ENCODE measurements around the gene PTPN3.
"Not testable (repeated sequence)": the region's sequence is repeated elsewhere in the genome, so short reads cannot be mapped to it uniquely, and the experiment has no call there.

Gene PTPN3

DNA sequence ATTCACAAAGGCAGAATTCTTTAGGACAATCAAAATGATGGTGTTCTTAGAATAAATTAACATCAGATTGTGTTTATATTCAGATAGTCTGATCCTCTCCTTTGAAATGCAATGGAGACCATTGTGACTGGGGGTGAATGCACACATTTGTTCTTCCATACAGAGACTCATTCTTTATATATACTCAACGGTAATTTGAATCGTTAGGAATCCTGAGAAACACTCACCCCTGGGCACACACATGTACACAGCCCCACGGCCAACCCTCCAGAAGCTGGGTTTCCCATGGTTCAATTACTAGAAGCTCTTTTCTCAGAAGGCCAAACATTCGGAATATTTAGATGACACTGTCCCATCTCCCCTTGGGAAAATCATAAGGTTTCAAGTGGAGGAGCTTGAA lies 119.8 kb downstream of the PTPN3 start:
- DNase-seq = no peak
- in situ Hi-C loops (cut with MboI; ENCODE audit: low pct_unique_long_range_greater_than_20kb, low sequenced_read_pairs) = no loop called here

- DNase-seq = no peak
- in situ Hi-C loops (cut with MboI; ENCODE audit: low pct_unique_long_range_greater_than_20kb, low sequenced_read_pairs) = no loop called here
Observed at GRCh38 chr9:109372246-109372645, 125.9 kb downstream of the PTPN3 start.

GRCh38 chr9:109371374-109371773 lies 126.7 kb downstream of the PTPN3 start:
- no peak for DNase-seq
- in situ Hi-C loops (cut with MboI; ENCODE audit: low pct_unique_long_range_greater_than_20kb, low sequenced_read_pairs) = no loop called here

- in situ Hi-C loops (cut with MboI; ENCODE audit: low pct_unique_long_range_greater_than_20kb, low sequenced_read_pairs) = no loop called here
- DNase-seq = no peak
Observed at GRCh38 chr9:109369285-109369684, 128.8 kb downstream of the PTPN3 start.

- in situ Hi-C loops (cut with MboI; ENCODE audit: low pct_unique_long_range_greater_than_20kb, low sequenced_read_pairs) = no loop called here
- DNase-seq = no peak
Observed at GRCh38 chr9:109360771-109361170, 137.3 kb downstream of the PTPN3 start.

GRCh38 chr9:109358968-109359603 lies 139.0 kb downstream of the PTPN3 start:
- DNase-seq; in situ Hi-C loops (cut with MboI; ENCODE audit: low pct_unique_long_range_greater_than_20kb, low sequenced_read_pairs): not testable (repeated sequence)

DNA sequence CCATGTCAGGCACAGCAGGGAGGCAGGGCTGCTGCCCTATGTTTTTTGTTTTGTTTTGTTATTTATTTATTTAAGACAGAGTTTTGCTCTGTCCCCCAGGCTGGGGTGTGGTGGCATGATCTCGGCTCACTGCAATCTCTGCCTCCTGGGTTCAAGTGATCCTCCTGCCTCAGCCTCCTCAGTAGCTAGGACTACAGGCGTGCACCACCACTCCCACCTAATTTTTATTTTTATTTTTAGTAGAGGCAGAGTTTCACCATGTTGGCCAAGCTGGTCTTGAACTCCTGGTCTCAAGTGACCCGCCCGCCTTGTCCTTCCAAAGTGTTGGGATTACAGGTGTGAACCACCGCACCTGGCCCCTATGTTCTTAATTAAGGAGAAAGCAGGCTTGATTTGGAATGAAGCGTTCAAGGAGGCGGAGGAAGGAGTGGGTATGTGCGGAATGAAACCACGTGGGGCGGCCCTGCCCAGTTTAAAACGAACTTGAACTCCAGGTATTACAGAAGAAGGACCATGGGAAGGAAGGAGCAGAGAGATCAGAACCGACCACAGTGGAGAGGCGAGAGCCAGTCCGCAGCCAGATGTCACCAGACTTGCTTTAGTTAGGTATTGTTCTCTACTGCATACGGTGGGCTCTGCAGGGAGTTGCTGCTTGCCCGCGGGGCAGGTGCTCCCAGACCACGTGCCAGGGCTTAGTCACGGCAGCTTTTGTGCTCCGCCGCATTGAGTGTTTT lies 142.4 kb downstream of the PTPN3 start:
- in situ Hi-C loops (cut with MboI; ENCODE audit: low pct_unique_long_range_greater_than_20kb, low sequenced_read_pairs) = no loop called here
- DNase-seq = no peak

DNA sequence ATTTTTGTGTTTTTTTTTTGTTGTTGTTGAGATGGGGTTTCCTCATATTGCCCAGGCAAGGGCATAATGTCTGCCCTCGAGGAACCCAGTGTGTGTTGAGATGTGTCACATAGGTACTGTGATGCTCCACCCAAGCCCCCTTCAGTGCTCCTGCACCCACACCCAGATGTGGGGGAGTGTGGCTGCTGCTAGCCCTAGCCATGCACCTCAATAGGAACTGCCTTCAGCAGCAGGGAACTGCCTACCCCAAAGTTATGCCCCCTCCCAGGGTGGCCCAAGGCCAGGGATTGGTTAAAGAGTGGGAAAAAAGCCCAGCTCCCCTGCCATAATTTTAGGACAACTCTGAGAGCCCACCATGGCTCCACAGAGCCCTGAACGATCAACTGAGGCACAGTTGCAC lies 143.9 kb downstream of the PTPN3 start:
- in situ Hi-C loops (cut with MboI; ENCODE audit: low pct_unique_long_range_greater_than_20kb, low sequenced_read_pairs) = no loop called here

GRCh38 chr9:109351032-109351431 lies 147.1 kb downstream of the PTPN3 start:
- no peak for DNase-seq
- in situ Hi-C loops (cut with MboI; ENCODE audit: low pct_unique_long_range_greater_than_20kb, low sequenced_read_pairs) = no loop called here

More for the DNA sequence above, 143.9 kb downstream of the PTPN3 start:
- DNase-seq = no peak

DNA sequence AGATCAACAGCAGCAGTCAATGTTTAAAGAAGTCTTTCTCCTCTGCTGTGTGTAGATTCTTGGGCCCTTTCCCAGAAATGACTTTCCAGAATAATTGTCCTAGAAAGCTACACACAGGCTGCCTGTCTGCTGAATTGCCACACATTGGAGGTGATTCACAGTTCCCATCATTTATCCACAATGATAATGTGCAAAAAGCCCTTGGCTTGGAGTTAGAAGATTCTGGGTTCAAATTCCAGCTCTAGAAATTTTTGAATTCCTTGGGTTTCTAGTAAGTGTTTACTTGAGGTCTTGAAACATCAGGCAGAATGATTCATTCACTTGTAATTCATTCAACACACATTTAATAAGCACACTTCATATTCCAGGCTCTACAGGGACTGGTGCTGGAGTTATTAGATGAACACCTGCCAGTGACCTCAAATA lies 148.7 kb downstream of the PTPN3 start:
- in situ Hi-C loops (cut with MboI; ENCODE audit: low pct_unique_long_range_greater_than_20kb, low sequenced_read_pairs) = no loop called here
- DNase-seq = no peak

- in situ Hi-C loops (cut with MboI; ENCODE audit: low pct_unique_long_range_greater_than_20kb, low sequenced_read_pairs) = no loop called here
- no peak for DNase-seq
Observed at GRCh38 chr9:109346904-109347303, 151.2 kb downstream of the PTPN3 start.

DNA sequence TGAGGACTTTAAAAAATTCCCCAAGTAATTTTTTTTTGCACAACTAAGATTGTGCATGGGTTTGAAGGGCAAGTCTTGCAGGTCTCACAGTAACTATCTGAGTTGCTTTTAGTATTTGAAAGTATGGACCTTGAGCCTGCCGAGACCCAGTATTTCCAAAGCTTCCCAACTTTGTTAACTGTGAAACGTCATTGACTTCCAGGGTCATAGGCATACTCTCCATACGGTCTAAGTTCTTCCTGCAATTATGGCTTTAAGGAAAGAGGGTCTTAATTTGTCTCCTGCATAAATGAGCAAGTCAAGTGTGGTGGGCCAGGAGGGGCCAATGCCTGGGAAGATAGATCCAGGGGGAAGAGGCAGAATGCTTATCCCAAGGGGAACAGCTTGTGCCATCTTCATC lies 153.2 kb downstream of the PTPN3 start:
- DNase-seq = no peak
- in situ Hi-C loops (cut with MboI; ENCODE audit: low pct_unique_long_range_greater_than_20kb, low sequenced_read_pairs) = no loop called here

GRCh38 chr9:109342878-109343277 lies 155.2 kb downstream of the PTPN3 start:
- in situ Hi-C loops (cut with MboI; ENCODE audit: low pct_unique_long_range_greater_than_20kb, low sequenced_read_pairs) = no loop called here
- no peak for DNase-seq

DNA sequence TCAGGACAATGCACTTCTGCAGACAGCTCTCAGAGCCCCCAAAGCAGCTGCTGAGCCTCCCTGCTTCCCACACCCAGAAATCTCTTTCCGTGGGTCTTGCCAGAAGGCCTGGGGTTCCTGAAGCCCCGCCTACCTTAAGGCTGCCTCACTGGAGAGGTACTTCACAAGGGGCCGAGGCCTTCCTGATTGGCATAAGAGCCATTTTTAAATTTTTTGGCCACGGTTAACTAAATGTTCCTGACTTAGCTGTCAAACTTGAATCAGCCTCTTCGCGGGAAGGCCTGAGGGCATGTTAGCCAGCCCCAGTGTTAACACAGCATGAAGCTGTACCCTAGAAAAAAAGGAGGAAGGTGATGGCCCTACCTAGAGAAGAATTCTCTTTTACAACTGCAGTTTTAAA lies 156.5 kb downstream of the PTPN3 start:
- DNase-seq = no peak
- in situ Hi-C loops (cut with MboI; ENCODE audit: low pct_unique_long_range_greater_than_20kb, low sequenced_read_pairs) = no loop called here

DNA sequence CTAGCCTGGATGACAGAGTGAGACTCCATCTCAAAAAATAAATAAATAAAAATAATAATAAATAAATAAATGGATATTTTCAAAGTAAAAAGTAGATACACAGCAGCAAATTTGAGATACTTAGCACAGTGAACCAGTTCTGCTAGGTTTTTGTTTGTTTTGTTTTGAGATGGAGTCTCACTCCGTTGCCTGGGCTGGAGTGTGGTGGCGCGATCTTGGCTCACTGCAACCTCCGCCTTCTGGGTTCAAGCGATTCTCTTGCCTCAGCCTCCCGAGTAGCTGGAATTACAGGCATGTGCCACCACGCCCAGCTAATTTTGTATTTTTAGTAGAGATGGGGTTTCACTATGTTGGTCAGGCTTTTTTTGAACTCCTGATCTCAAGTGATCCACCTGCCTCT lies 157.1 kb downstream of the PTPN3 start:
- DNase-seq; in situ Hi-C loops (cut with MboI; ENCODE audit: low pct_unique_long_range_greater_than_20kb, low sequenced_read_pairs): not testable (repeated sequence)

- DNase-seq = no peak
- in situ Hi-C loops (cut with MboI; ENCODE audit: low pct_unique_long_range_greater_than_20kb, low sequenced_read_pairs) = no loop called here
Observed at GRCh38 chr9:109336409-109336808, 161.7 kb downstream of the PTPN3 start.

DNA sequence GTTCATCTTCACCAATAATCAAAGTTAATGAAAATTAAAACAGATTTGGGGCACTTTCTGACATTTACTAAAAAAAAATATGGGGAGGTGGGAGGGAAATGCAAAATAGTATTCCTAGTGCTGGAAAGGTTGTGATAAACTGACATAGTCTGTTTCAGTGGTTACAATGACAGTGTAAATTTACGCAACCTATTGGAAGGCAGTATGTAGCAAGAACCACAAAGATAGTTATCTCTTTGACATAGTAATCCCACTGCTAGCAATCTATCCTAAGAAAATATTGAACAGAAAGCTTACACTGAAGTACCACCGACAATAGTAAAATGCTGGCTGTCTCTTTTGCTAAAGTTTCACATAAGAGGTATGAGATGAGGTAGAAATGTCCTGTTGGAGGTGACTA lies 162.2 kb downstream of the PTPN3 start:
- no peak for DNase-seq
- in situ Hi-C loops (cut with MboI; ENCODE audit: low pct_unique_long_range_greater_than_20kb, low sequenced_read_pairs) = no loop called here

DNA sequence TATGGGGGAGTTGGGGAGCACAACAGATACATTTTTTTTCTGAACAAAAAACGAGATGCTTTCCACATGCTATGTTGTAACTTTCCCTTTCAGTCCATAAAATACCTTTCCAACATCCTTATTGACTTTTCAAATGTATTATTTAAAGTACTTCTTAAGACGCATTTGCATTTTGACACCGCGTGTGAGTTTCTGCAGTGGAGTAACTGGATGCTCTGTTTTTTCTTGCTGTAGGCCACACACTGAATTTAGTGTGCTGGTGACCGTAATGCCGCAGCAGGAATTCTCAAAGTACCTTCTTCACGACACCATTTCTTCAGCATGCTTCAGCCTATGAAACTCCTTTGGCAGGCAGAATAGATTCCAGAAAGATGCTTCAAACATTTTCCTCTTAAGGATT lies 163.0 kb downstream of the PTPN3 start:
- in situ Hi-C loops (cut with MboI; ENCODE audit: low pct_unique_long_range_greater_than_20kb, low sequenced_read_pairs) = no loop called here
- DNase-seq = no peak

DNA sequence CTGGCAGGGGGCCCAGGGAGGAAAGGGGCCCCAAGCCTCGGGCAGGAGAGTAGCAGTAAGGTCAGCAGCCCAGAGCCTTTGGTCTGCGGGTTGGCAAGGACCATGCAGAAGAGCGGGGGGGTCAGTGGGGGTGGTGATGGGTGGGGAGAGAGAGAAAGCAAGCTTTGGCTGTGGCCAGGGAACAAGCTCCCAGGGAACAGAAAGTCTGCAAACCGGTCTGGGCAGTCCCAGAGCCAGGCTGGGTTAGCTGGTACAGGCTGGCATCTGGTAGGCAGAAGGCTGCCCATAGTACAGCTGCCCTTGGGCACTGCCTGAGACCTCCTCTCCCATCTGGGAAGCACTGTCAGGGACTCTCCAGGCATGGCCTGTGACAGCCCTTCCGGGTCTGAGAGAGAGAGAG lies 166.8 kb downstream of the PTPN3 start:
- in situ Hi-C loops (cut with MboI; ENCODE audit: low pct_unique_long_range_greater_than_20kb, low sequenced_read_pairs) = no loop called here
- no peak for DNase-seq

- in situ Hi-C loops (cut with MboI; ENCODE audit: low pct_unique_long_range_greater_than_20kb, low sequenced_read_pairs) = no loop called here
Observed at GRCh38 chr9:109329638-109330258, 168.4 kb downstream of the PTPN3 start.

More at GRCh38 chr9:109329638-109330258, 168.4 kb downstream of the PTPN3 start:
- DNase-seq = no peak

Measured in KBM-7 (cell line).